H9 (cell line): ENCODE data around the gene SMARCA2. TPM values are rescaled to one million over a fixed set of nuclear protein-coding genes. Genes with fewer than 3 reads are reported as not detected.
A peak's percentile ranks its signal among the peaks of the same experiment; 100 is the strongest.

Source experiments
- DNase-seq: peaks from one replicate; pipeline ENCODE4 v3.0.0-alpha.2; 2017
- H2AFZ ChIP-seq: one replicate; pipeline ENCODE4 v1.6.1; 2013; ENCODE audit warnings: mild to moderate bottlenecking, low read length, control low read depth, moderate library complexity
- H2AK5ac ChIP-seq: 2 replicates; pipeline ENCODE4 v1.6.1; 2013; ENCODE audit warnings: low read length, control low read depth, mixed read lengths; ENCODE audit not compliant: insufficient read length
- H2BK120ac ChIP-seq: one replicate; pipeline ENCODE4 v1.6.1; 2013; ENCODE audit warnings: low read depth, mild to moderate bottlenecking, low read length, control low read depth, inconsistent platforms; ENCODE audit not compliant: poor library complexity, severe bottlenecking
- H2BK12ac ChIP-seq: 2 replicates; pipeline ENCODE4 v1.6.1; 2013; ENCODE audit warnings: low read length, control low read depth, mixed read lengths, low read depth; ENCODE audit not compliant: insufficient read length
- H2BK15ac ChIP-seq: 2 replicates; pipeline ENCODE4 v1.6.1; 2013; ENCODE audit warnings: low read depth, low read length, control low read depth
- H2BK20ac ChIP-seq: one replicate; pipeline ENCODE4 v1.6.1; 2013; ENCODE audit warnings: low read depth, mild to moderate bottlenecking, low read length, control low read depth, inconsistent platforms; ENCODE audit not compliant: poor library complexity, severe bottlenecking
- H2BK5ac ChIP-seq: 2 replicates; pipeline ENCODE4 v1.6.1; 2013; ENCODE audit warnings: low read length, control low read depth, mixed read lengths; ENCODE audit not compliant: insufficient read length
- H3K14ac ChIP-seq: 2 replicates; pipeline ENCODE4 v1.6.1; 2013; ENCODE audit warnings: low read length, control low read depth; ENCODE audit not compliant: insufficient read depth
- H3K18ac ChIP-seq: 2 replicates; pipeline ENCODE4 v1.6.1; 2013; ENCODE audit warnings: low read depth, mild to moderate bottlenecking, mixed read lengths, low read length, control low read depth; ENCODE audit not compliant: insufficient read length
- H3K23ac ChIP-seq: 2 replicates; pipeline ENCODE4 v1.6.1; 2013; ENCODE audit warnings: low read length, control low read depth, mixed read lengths, low read depth; ENCODE audit not compliant: insufficient read length
- H3K23me2 ChIP-seq: 2 replicates; pipeline ENCODE4 v1.6.1; 2013; ENCODE audit warnings: low read depth, mild to moderate bottlenecking, mixed read lengths, low read length, control low read depth; ENCODE audit not compliant: insufficient read length, poor library complexity, severe bottlenecking
- H3K27ac ChIP-seq: 2 replicates; pipeline ENCODE4 v1.5.1; 2013; ENCODE audit warnings: low read length, control low read depth, mixed read lengths, low read depth; ENCODE audit not compliant: insufficient read length
- H3K27me3 ChIP-seq: 2 replicates; pipeline ENCODE4 v1.6.1; 2013; ENCODE audit warnings: low read length, control low read depth, inconsistent platforms; ENCODE audit not compliant: insufficient read depth
- H3K4ac ChIP-seq: 2 replicates; pipeline ENCODE4 v1.6.1; 2013; ENCODE audit warnings: low read depth, mild to moderate bottlenecking, control low read depth, inconsistent platforms, low read length, moderate library complexity
- H3K4me1 ChIP-seq: 2 replicates; pipeline ENCODE4 v1.6.1; 2013; ENCODE audit warnings: low read length, control low read depth, inconsistent platforms; ENCODE audit not compliant: insufficient read depth
- H3K4me2 ChIP-seq: 2 replicates; pipeline ENCODE4 v1.6.1; 2013; ENCODE audit warnings: low read length, control low read depth, mixed read lengths; ENCODE audit not compliant: insufficient read length, insufficient read depth
- H3K56ac ChIP-seq: 2 replicates; pipeline ENCODE4 v1.6.1; 2013; ENCODE audit warnings: low read depth, mild to moderate bottlenecking, mixed read lengths, low read length, control low read depth; ENCODE audit not compliant: insufficient read length
- H3K79me1 ChIP-seq: 2 replicates; pipeline ENCODE4 v1.6.1; 2013; ENCODE audit warnings: low read depth, mild to moderate bottlenecking, moderate library complexity, low read length, control low read depth, inconsistent platforms; ENCODE audit not compliant: insufficient read depth, poor library complexity, severe bottlenecking
- H3K79me2 ChIP-seq: 2 replicates; pipeline ENCODE4 v1.6.1; 2013; ENCODE audit warnings: low read length, control low read depth, inconsistent platforms; ENCODE audit not compliant: insufficient read depth
- H3K9ac ChIP-seq: 2 replicates; pipeline ENCODE4 v1.6.1; 2013; ENCODE audit warnings: low read length, control low read depth, mixed read lengths; ENCODE audit not compliant: insufficient read length; ENCODE audit errors: extremely low read depth
- H3K9me3 ChIP-seq: one replicate; pipeline ENCODE4 v1.6.1; 2013; ENCODE audit warnings: low read depth, low read length, inconsistent platforms; ENCODE audit not compliant: control insufficient read depth
- H3T11ph ChIP-seq: one replicate; pipeline ENCODE4 v1.6.1; 2013; ENCODE audit warnings: mild to moderate bottlenecking, low read length, control low read depth, inconsistent platforms
- H4K20me1 ChIP-seq: one replicate; pipeline ENCODE4 v1.6.1; 2013; ENCODE audit not compliant: control insufficient read depth, insufficient read length, insufficient read depth
- H4K5ac ChIP-seq: 2 replicates; pipeline ENCODE4 v1.6.1; 2013; ENCODE audit warnings: low read depth, mild to moderate bottlenecking, mixed read lengths, low read length, control low read depth; ENCODE audit not compliant: insufficient read length
- H4K8ac ChIP-seq: replicated peaks from 2 replicates; pipeline ENCODE4 v1.6.1; 2013; ENCODE audit warnings: low read length, control low read depth, mixed read lengths, low read depth; ENCODE audit not compliant: insufficient read length
- H4K91ac ChIP-seq: 2 replicates; pipeline ENCODE4 v1.6.1; 2013; ENCODE audit warnings: low read depth, mild to moderate bottlenecking, moderate library complexity, mixed read lengths, low read length, control low read depth; ENCODE audit not compliant: insufficient read length
- H3K27ac Mint-ChIP-seq, 3 experiments: 2 replicates in 2 of 3; 3 replicates in 1 of 3; pipeline ENCODE4 v1.8.0; 2020 to 2021; ENCODE audit warnings: mixed read lengths in 3 of 3, mild to moderate bottlenecking in 1 of 3, moderate library complexity in 1 of 3
- H3K27me3 Mint-ChIP-seq: 2 replicates; pipeline ENCODE4 v1.8.0; 2021; ENCODE audit warnings: low read depth, mild to moderate bottlenecking, moderate library complexity, mixed read lengths
- H3K36me3 Mint-ChIP-seq, 3 experiments: 2 replicates in 2 of 3; 3 replicates in 1 of 3; pipeline ENCODE4 v1.8.0; 2020 to 2021; ENCODE audit warnings: low read depth in 3 of 3, mixed read lengths in 3 of 3; ENCODE audit not compliant: insufficient read depth in 1 of 3
- H3K4me1 Mint-ChIP-seq, 2 experiments: 2 replicates each; pipeline ENCODE4 v1.8.0; 2020; ENCODE audit warnings: mixed read lengths in 2 of 2
- H3K4me3 Mint-ChIP-seq, 2 experiments: 2 replicates in 1 of 2; 3 replicates in 1 of 2; pipeline ENCODE4 v1.8.0; 2020 to 2021; ENCODE audit warnings: mild to moderate bottlenecking in 2 of 2, mixed read lengths in 2 of 2, moderate library complexity in 1 of 2
- H3K9me3 Mint-ChIP-seq, 2 experiments: 2 replicates in 1 of 2; 3 replicates in 1 of 2; pipeline ENCODE4 v1.8.0; 2020; ENCODE audit warnings: mild to moderate bottlenecking in 2 of 2, mixed read lengths in 2 of 2, moderate library complexity in 1 of 2
- WGBS: extraction: QIAGEN DNeasy Blood & Tissue Kit; methylation state at CpG from one replicate; pipeline ENCODE4 v1.1.7; 2013; ENCODE audit warnings: missing lambda C conversion rate, low lambda C conversion rate, mixed read lengths; ENCODE audit not compliant: insufficient read length; ENCODE audit errors: extremely low coverage; 5-methylcytosine and 5-hydroxymethylcytosine counted together
- long read RNA-seq: library from polyadenylated mRNA; unstranded; transcript quantifications from one replicate; pipeline ENCODE4 v2.0.0, GENCODE V29; 2020
- total RNA-seq: library from RNA; stranded (reverse); gene quantifications from 2 replicates; pipeline ENCODE4 v1.2.1, GENCODE V29; 2021
- TF ChIP-seq, protein P1 (sequence below): fragments of 200-600 bp; sonication (generic); conservative IDR thresholded peaks from 3 replicates; pipeline ENCODE4 v1.8.0; 2021; ENCODE audit warnings: antibody characterized with exemption, mild to moderate bottlenecking

The SMARCA2 gene
- total RNA-seq: 8.4 and 15.3 TPM in 2 replicates
- long read RNA-seq, partial matches to known transcripts: 10 of 16 reads
- long read RNA-seq, other reads (novel, unspliced or antisense): 5 of 16 reads

DNA sequence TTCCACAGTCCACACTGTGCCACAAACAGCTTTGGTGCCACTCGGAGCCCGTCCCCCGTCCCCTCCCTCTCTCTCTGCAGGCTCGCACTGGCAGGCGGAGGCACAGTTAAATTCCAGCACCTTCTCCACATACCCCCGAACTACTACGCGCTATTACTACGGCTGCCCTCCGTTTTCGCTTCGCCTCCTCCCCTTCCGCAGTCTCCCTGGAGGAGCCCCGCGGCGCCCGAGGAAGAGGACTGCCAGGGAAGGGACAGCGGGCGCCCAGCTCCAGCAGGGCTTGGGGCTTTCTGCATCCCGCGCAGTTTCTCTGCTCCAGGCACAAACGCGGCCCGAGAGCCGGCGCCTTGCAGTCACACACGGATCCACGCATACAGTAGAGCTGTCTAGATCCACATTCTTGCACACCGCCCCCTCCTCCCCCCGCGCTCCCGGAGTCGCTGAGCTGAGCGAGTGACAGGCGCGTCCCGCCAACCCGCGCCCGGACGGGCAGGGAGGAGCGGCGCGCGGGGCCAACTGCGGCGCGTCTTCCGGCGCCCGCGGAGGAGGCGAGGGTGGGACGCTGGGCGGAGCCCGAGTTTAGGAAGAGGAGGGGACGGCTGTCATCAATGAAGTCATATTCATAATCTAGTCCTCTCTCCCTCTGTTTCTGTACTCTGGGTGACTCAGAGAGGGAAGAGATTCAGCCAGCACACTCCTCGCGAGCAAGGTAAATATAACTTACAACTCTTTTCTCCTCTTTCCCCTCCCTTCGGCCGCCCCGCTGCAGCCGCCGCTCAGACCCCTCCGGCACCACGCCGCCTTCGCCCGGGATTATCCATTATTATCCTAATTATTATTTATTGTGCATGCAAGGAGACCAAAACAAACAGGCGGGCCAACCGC lies at the start of gene SMARCA2:
TSS of gene SMARCA2 (plus strand) at position 652 of the 885 bp plus-strand sequence. CDS start 13,676 bp downstream, outside the sequence.
- H3K23me2 ChIP-seq: peaks cover 36% of the 10 kb centered on the region
- no peak within 1 kb of the TSS for H2AK5ac ChIP-seq
- peaks cover 5% of the 10 kb centered on the region; the same call in 1 of the 2 replicates for H3K4me1 ChIP-seq
- Mint-ChIP-seq H3K9me3 (no peaks in the 10 kb centered on the region; a peak in 1 of 5 replicates), H3K4me1 (peaks cover 21 to 28% of the 10 kb centered on the region in 2 experiments), H3K27me3 (peaks cover 93% of the 10 kb centered on the region), H3K36me3 (no peaks in the 10 kb centered on the region; a peak in 1 of 7 replicates), H3K4me3 (peak within 1 kb of the TSS; percentile 78 to 92), H3K27ac (peak within 1 kb of the TSS in 1 of 3 experiments; percentile 65; a peak in 1 of 7 replicates)
- H4K91ac ChIP-seq: no peak within 1 kb of the TSS
- peaks cover 4% of the 10 kb centered on the region for H4K20me1 ChIP-seq
- DNase-seq: peak; percentile 93
- no peak within 1 kb of the TSS for H3T11ph ChIP-seq
- no peak within 1 kb of the TSS for H2BK5ac ChIP-seq
- H3K56ac ChIP-seq: no peak within 1 kb of the TSS
- no peak within 1 kb of the TSS for H4K5ac ChIP-seq
- H3K4ac ChIP-seq: no peak within 1 kb of the TSS
- no peak within 1 kb of the TSS for H3K18ac ChIP-seq
- no peak within 1 kb of the TSS for H2BK120ac ChIP-seq
- H3K79me1 ChIP-seq: no peaks in the 10 kb centered on the region
- H2BK12ac ChIP-seq: no peak within 1 kb of the TSS
- no peak within 1 kb of the TSS for H2BK15ac ChIP-seq
- no peaks in the 10 kb centered on the region for H3K9me3 ChIP-seq
- H3K27me3 ChIP-seq: peaks cover 15% of the 10 kb centered on the region; the same call in 1 of the 2 replicates
- no peak within 1 kb of the TSS for H2AFZ ChIP-seq
- no peak within 1 kb of the TSS for H2BK20ac ChIP-seq
- peak within 1 kb of the TSS; percentile 95 for H3K4me2 ChIP-seq
- no peak within 1 kb of the TSS for H3K27ac ChIP-seq
- TF ChIP-seq, protein P1, sequence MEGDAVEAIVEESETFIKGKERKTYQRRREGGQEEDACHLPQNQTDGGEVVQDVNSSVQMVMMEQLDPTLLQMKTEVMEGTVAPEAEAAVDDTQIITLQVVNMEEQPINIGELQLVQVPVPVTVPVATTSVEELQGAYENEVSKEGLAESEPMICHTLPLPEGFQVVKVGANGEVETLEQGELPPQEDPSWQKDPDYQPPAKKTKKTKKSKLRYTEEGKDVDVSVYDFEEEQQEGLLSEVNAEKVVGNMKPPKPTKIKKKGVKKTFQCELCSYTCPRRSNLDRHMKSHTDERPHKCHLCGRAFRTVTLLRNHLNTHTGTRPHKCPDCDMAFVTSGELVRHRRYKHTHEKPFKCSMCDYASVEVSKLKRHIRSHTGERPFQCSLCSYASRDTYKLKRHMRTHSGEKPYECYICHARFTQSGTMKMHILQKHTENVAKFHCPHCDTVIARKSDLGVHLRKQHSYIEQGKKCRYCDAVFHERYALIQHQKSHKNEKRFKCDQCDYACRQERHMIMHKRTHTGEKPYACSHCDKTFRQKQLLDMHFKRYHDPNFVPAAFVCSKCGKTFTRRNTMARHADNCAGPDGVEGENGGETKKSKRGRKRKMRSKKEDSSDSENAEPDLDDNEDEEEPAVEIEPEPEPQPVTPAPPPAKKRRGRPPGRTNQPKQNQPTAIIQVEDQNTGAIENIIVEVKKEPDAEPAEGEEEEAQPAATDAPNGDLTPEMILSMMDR: no peak
- peak within 1 kb of the TSS; percentile 30 for H3K9ac ChIP-seq
- H3K79me2 ChIP-seq: no peaks in the 10 kb centered on the region
- H3K23ac ChIP-seq: no peak within 1 kb of the TSS
- H4K8ac ChIP-seq: no peak within 1 kb of the TSS
- no CpG with 5 or more reads among the region's 71 CpGs for WGBS
- H3K14ac ChIP-seq: no peak within 1 kb of the TSS; the same call in 1 of the 2 replicates
